Stimulated activated CD4-positive, alpha-beta T cell treated with anti-CD3 and anti-CD28 coated beads, Interleukin-15, amount 100 ng/mL, for 1 hour (primary cell): ENCODE data around the gene ZNF202.
A peak's percentile ranks its signal among the peaks of the same experiment; 100 is the strongest.
"Not testable (repeated sequence)": the region's sequence is repeated elsewhere in the genome, so short reads cannot be mapped to it uniquely, and the experiment has no call there.

ENCODE experiments used
- DNase-seq, 2 donors: peaks; one replicate each; pipeline ENCODE4 v3.0.0-alpha.2; 2020; ENCODE audit warnings: low read depth in 1 of 2, low spot score in 1 of 2

The ZNF202 gene

GRCh38 chr11:123742031-123742723 lies 717 bp upstream of the ZNF202 start:
- DNase-seq, result no peak

DNA sequence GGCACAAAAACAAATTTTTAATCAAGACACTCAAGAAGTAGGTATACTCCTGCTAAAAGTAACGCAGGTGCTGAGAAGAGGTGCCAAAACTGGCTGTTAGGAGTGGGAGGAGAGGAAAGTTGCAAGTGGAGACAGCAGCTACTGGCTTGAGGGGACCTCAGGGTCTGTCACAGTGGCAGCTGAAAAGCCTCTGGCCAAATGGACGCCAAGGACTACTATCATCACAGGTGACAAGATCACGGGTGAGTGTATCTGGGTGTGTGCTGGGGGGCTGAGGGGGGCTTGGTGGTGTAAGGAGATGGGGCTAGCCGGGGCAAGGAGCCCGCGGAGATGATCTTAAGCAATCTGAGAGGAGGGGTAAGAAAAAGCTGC lies 687 bp downstream of the ZNF202 start:
- DNase-seq, result no peak

DNA sequence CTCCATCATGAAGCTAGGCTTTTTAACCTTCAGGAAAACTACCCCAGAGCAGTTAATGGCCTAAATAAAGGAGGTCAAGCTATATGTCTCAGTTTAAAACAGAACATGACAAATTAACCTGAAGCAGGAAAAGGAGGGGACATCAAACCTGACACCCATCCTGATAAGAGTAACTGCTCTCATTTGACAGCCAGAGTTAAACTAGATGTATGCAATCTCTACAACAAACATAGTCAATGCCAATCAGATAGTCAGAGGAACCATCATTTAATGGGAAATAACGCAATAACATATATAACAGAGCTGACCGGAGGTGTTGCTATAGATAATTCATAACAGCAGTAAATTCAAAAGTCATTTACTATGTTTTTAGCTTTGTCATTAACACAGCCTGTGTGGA lies 3.1 kb downstream of the ZNF202 start:
- no peak for DNase-seq

DNA sequence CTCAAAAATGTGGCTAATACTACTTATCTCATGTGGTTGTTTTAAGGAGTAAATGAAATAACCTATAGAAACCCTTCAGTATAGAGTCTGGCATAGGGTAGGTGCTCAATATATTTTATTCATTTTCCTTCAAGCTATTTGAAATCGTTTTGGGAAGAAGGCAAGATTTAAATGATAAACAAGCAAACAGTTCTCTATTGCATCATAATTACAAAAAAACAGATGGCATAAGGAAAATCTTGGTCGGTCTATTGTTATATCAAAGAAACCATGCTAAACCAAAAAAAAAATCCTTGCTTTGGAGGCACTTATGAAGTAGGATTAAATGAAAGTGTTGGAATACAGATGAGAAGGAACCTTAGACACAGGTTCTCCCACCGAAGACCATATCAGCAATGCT lies 4.7 kb downstream of the ZNF202 start:
- DNase-seq, result no peak

GRCh38 chr11:123729602-123730001 lies 11.9 kb downstream of the ZNF202 start:
- no peak for DNase-seq

DNA sequence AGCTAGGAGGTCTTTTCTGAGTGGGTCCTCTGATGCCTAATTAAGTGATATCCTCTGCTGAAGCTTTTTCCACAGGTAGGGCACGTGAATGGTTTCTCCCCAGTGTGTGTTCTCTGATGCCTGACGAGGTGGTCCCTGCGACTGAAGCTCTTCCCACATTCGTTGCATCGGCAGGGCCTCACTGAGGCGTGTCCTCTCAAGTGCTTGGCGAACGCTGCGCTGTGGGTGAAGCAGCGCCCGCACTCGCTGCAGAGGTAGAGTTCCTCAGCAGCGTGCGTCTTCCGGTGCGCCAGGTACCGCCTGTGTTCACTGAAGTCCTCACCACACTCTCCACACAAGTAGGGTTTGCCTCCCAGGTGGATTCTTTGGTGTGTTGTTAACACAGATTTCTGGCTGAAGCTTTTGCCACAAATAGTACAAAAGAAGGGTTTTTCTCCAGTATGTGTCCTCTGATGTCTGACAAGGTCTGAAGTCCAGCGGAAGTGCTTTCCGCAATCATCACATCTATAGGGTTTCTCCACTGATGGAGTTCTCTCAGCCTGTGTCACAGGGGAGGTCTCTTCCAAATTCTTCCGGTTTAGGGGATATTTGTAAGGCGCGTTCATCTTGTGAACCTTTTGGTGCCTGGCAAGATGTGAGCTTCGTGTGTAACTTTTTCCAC lies 15.3 kb downstream of the ZNF202 start:
- DNase-seq, result no peak

GRCh38 chr11:123719452-123719851 lies 22.0 kb downstream of the ZNF202 start:
- no peak for DNase-seq

- DNase-seq, result no peak
Observed at GRCh38 chr11:123718469-123718868, 23.0 kb downstream of the ZNF202 start.

DNA sequence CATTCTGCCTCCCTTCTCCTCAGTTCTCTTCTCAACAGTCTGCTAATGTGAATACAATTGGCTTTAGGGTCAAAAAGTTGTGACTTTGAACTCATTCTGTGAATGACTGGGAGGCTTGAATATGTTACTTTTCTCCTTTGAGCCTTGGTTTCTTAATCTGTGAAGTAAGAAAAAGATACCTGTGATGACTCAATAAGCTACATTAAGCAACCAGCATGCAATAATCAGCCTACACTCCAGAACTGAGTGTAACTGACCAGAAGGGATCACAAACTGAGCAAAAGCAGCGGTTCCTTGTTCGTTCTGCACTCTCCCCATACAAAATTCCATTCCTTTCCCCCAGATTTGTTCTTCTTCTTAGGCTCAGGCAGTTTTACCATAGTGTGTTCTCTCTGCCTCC lies 23.4 kb downstream of the ZNF202 start:
- no peak for DNase-seq

DNA sequence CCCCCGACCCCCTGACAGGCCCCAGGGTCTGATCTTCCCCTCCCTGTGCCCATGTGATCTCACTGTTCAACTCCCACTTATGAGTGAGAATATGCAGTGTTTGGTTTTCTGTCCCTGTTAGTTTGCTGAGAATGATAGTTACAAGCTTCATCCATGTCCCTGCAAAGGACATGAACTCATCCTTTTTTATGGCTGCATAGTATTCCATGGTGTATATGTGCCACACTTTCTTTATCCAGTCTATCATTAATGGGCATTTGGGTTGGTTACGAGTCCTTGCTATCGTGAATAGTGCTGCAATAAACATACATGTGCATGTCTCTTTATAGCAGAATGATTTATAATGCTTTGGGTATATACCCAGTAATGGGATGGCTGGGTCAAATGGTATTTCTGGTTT lies 28.8 kb downstream of the ZNF202 start:
- DNase-seq, result not testable (repeated sequence)

DNA sequence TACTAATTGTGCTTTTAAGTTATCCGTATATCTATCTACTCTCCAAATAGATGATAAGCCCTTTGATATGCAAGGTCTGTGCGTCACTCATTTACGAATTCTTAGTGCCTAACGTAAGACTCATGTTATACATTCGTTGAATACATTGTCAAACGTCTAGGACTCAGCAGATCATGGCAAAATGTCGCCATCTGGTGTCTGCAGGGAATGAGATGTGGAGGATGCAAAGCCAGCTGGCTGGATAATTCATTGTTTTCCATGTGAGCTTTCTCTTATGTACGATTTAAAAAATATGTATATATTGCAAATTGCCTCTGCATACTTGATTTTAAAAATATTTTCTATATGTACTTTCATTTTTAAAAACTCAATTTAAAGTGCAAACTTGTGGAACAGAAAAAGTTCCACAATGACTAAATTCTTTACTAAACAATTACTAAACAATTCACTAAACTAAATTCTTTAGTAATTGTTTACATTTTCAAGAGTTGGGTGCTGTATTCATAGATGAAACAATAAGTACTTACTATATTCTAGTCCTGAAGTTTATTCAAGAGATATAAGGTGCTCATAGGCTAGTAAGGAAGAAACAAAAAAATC lies 33.8 kb downstream of the ZNF202 start:
- DNase-seq, result peak in 1 of 2 donors; percentile 22

- DNase-seq, result no peak
Observed at GRCh38 chr11:123707206-123707605, 34.3 kb downstream of the ZNF202 start.

- DNase-seq, result no peak
Observed at GRCh38 chr11:123704341-123704740, 37.1 kb downstream of the ZNF202 start.

GRCh38 chr11:123702696-123703095 lies 38.8 kb downstream of the ZNF202 start:
- DNase-seq, result no peak

GRCh38 chr11:123702139-123702538 lies 39.3 kb downstream of the ZNF202 start:
- no peak for DNase-seq

- DNase-seq, result no peak
Observed at GRCh38 chr11:123700772-123701171, 40.7 kb downstream of the ZNF202 start.

DNA sequence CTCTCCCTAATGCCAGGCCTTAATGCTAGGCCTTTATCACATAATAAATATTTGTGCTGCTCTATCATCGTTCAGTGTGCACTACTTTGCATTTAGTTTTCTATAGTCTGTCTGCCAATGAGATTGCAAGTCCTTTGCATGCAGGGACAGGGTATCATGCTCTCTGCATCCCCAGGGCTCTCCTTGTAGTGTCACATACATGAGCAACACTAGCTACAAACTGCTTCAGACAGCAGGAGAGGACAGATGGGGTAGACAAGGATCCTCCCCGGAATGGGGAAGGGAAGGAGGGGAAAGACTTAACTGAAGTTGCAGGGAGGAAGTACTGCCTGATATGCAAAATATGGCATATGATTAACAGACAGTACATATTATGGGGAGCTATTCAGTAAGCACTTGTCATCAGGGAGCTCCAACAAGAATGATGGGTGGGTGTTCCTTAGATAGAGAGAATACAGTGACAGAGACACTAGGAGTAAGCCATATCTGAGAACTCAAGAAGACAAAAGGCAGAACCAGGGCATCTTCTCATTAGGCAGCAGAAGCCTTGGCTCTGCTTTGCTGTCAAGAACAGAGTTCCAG lies 42.8 kb downstream of the ZNF202 start:
- no peak for DNase-seq

- no peak for DNase-seq
Observed at GRCh38 chr11:123696183-123696582, 45.3 kb downstream of the ZNF202 start.

DNA sequence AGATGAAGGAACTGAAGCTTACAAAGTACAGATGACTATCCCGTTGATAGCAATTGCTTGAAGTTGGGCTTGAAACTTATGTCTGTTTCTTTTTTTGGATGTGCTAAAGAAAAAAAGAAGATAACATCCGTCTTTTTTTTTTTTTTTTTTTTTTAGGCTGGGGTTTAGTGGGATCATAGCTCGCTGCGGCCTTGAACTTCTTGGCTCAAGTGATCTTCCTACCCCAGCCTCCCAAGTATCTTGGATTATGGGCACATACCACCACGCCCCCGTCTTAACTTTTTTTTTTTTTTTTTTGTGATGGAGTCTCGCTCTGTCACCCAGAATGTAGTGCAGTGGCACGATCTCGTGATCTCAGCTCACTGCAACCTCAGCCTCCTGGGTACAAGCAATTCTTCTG lies 46.2 kb downstream of the ZNF202 start:
- DNase-seq, result no peak

- DNase-seq, result no peak
Observed at GRCh38 chr11:123694551-123694950, 46.9 kb downstream of the ZNF202 start.

DNA sequence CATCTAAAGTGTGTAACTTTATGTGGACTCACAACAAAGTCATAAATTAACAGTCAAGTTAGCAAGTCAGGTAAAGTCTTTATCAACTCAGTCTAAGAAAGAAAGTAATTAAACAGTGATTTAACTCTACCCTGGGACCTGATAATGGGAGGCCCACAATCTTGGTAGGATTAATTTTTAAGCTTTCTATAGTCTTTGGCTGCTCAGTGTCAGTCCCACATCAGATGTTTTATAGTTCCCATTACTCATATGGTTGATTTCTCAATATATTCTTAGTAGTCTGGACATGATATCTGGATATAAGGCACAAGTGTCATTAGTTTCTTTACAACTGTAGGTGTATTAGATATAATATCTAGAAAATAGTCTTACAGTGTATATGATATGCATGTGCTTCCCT lies 48.5 kb downstream of the ZNF202 start:
- DNase-seq, result no peak

DNA sequence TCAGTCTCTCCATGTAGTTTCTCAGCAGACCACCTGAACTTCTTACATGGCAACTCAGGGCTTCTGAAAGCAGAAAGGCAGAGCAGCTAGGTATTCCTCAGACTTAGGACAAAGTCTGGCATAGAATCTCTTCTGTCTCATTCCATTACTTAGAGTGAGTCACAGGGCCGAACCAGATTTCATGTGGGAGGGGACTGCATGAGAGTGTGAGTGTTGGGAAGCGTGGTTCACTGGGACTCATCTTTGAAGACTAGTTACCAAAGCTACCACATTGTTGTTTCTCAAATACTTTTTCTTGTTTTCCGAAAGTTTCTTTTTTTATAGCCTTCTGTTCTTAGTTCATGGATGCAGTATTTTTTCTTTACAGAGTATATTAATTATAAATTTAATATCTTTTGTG lies 51.0 kb downstream of the ZNF202 start:
- no peak for DNase-seq
